ENCODE data around the gene UGT1A5. TPM values are rescaled to one million over a fixed set of nuclear protein-coding genes. Genes with fewer than 3 reads are reported as not detected.

The UGT1A5 gene
- total and polyA plus RNA-seq, 2 of the 8 experiments (the other 6 are each of a cell fraction or from before 2014, with no cell fraction given) = not detected

GRCh38 chr2:233674314-233674713 lies 38.4 kb upstream of the UGT1A5 start (continued):
- no peak for TF ChIP-seq CHD7 (IDR thresholded peaks at IDR 0.05; ENCODE audit: insufficient replicate concordance, low read length)

All from H1 (cell line).